Breast epithelium (tissue), 3 donors: Measurements from ENCODE around the gene CYTH4.

Source experiments
- CTCF ChIP-seq, 3 donors: fragments of 450-650 bp; IDR thresholded peaks; one replicate each; pipeline ENCODE4 v1.5.1; 2016 to 2017; ENCODE audit warnings: antibody characterized with exemption in 3 of 3, mild to moderate bottlenecking in 3 of 3, moderate library complexity in 3 of 3
- POLR2AphosphoS5 ChIP-seq, 3 donors: sonication (generic); formaldehyde crosslinking; IDR thresholded peaks; one replicate each; pipeline ENCODE4 v1.6.1; 2017; ENCODE audit warnings: antibody characterized with exemption in 3 of 3

GRCh38 chr22:37255558-37256006, 26.7 kb upstream of the CYTH4 start:
- TF ChIP-seq CTCF (IDR thresholded peaks at IDR 0.05) (no peak), POLR2AphosphoS5 (IDR thresholded peaks at IDR 0.05) (no peak)
